Caco-2 (cell line): Measurements from ENCODE around the gene RNF11. TPM values are rescaled to one million over a fixed set of nuclear protein-coding genes. Genes with fewer than 3 reads are reported as not detected.

ENCODE experiments used
- Bru-seq: library from RNA; stranded (reverse); fragments of 400-500 nt; gene quantifications from one replicate; lab custom pipeline; 2021; lab: Mats Ljungman, UMichigan
- BruChase-seq, 2 experiments: library from RNA; stranded (reverse); fragments of 400-500 nt; gene quantifications; one replicate each; lab custom pipeline; 2021; lab: Mats Ljungman, UMichigan
- BruUV-seq: library from RNA; stranded (reverse); fragments of 400-500 nt; replicated peaks from 2 replicates; lab custom pipeline; 2021; lab: Mats Ljungman, UMichigan
- CTCF ChIA-PET: fragments of 300-600 bp; sonication (Branson Sonifier 250); formaldehyde crosslinking; loops from one replicate; lab custom pipeline; 2022; ENCODE audit warnings: antibody characterized with exemption; lab: Charles Lee
- POLR2A ChIA-PET: fragments of 300-600 bp; sonication (Branson Sonifier 250); formaldehyde crosslinking; loops from one replicate; lab custom pipeline; 2022; ENCODE audit warnings: antibody characterized with exemption; lab: Charles Lee
- DNase-seq, 2 experiments: peaks; one replicate each; pipeline versions ENCODE4 v3.0.0 to v3.0.0-alpha.2; 2020 to 2022
- H3K27me3 ChIP-seq: replicated peaks from 2 replicates; pipeline ENCODE4 v1.6.0; 2011; ENCODE audit warnings: low read length; ENCODE audit not compliant: control insufficient read depth, insufficient read depth
- H3K36me3 ChIP-seq: 2 replicates; pipeline ENCODE4 v1.5.1; 2011; ENCODE audit warnings: low read length; ENCODE audit not compliant: control insufficient read depth, insufficient read depth
- H3K4me1 ChIP-seq: fragments of 250-450 bp; sonication (Bioruptor Pico); 2 replicates; pipeline ENCODE4 v1.5.1; 2020; ENCODE audit warnings: mild to moderate bottlenecking
- H3K4me3 ChIP-seq: 2 replicates; pipeline ENCODE4 v1.5.1; 2011; ENCODE audit warnings: low read depth, mild to moderate bottlenecking, control low read depth, low read length
- H3K9me3 ChIP-seq: fragments of 250-450 bp; sonication (Bioruptor Pico); 2 replicates; pipeline ENCODE4 v1.5.1; 2020; ENCODE audit warnings: mild to moderate bottlenecking, moderate library complexity
- H3K27ac Mint-ChIP-seq: one replicate; pipeline ENCODE4 v1.8.0; 2022; ENCODE audit warnings: mixed read lengths; ENCODE audit not compliant: unreplicated experiment
- H3K27me3 Mint-ChIP-seq: one replicate; pipeline ENCODE4 v1.8.0; 2022; ENCODE audit warnings: mixed read lengths; ENCODE audit not compliant: insufficient read depth, unreplicated experiment
- H3K36me3 Mint-ChIP-seq: one replicate; pipeline ENCODE4 v1.8.0; 2022; ENCODE audit warnings: mild to moderate bottlenecking, mixed read lengths; ENCODE audit not compliant: insufficient read depth, unreplicated experiment
- H3K4me1 Mint-ChIP-seq: one replicate; pipeline ENCODE4 v1.8.0; 2022; ENCODE audit warnings: low read depth, mixed read lengths; ENCODE audit not compliant: unreplicated experiment
- H3K4me3 Mint-ChIP-seq: one replicate; pipeline ENCODE4 v1.8.0; 2022; ENCODE audit warnings: mild to moderate bottlenecking, moderate library complexity, mixed read lengths; ENCODE audit not compliant: unreplicated experiment
- H3K9me3 Mint-ChIP-seq: one replicate; pipeline ENCODE4 v1.8.0; 2022; ENCODE audit warnings: mixed read lengths; ENCODE audit not compliant: unreplicated experiment
- intact Hi-C: fragments of 100-400 bp; cut with micrococcal nuclease; formaldehyde crosslinking; loops from one replicate; pipeline ENCODE4 v1.10.0; 2022; ENCODE audit not compliant: unreplicated experiment
- long read RNA-seq: library from polyadenylated mRNA; stranded (forward); transcript quantifications from one replicate; pipeline ENCODE4 v2.0.0, GENCODE V29; 2022
- total RNA-seq: library from RNA; stranded (reverse); gene quantifications from 2 replicates; pipeline ENCODE4 v1.2.3, GENCODE V29; 2022
- TF ChIP-seq, protein P1 (sequence below), 2 experiments: fragments of 200-600 bp in 1 of 2; IDR thresholded peaks; 1 replicate in 1 of 2; 2 replicates in 1 of 2; pipeline versions ENCODE4 v1.5.1 to v1.8.0; 2011 to 2022; ENCODE audit warnings: antibody characterized with exemption in 1 of 2, control low read depth in 1 of 2, inconsistent platforms in 1 of 2, low read depth in 1 of 2, low read length in 1 of 2, mild to moderate bottlenecking in 1 of 2, moderate library complexity in 1 of 2; ENCODE audit not compliant: insufficient read depth in 1 of 2, severe bottlenecking in 1 of 2, unreplicated experiment in 1 of 2

RNF11 gene, protein sequence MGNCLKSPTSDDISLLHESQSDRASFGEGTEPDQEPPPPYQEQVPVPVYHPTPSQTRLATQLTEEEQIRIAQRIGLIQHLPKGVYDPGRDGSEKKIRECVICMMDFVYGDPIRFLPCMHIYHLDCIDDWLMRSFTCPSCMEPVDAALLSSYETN
- total RNA-seq: 40.3 and 44.1 TPM in 2 replicates
- Bru-seq, nascent RNA: percentile 78 among the genes with signal in this experiment
- BruChase-seq, experiment 1, labeled RNA remaining after a 2-hour chase: percentile 81 among the genes with signal in this experiment
- BruChase-seq, experiment 2, labeled RNA remaining after a 6-hour chase: percentile 90 among the genes with signal in this experiment
- long read RNA-seq, transcript RNF11-201 (3 exons, 3,084 nt): major isoform, 59 of 61 reads
- long read RNA-seq, partial matches to known transcripts: 0 of 61 reads
- long read RNA-seq, other reads (novel, unspliced or antisense): 2 of 61 reads

GRCh38 chr1:51235673-51236530, at the start of gene RNF11:
RNF11 (plus strand) TSS chr1:51236273; CDS start chr1:51236757, 484 bp downstream.
- intact Hi-C loops: no loop called here
- TF ChIP-seq, protein P1, sequence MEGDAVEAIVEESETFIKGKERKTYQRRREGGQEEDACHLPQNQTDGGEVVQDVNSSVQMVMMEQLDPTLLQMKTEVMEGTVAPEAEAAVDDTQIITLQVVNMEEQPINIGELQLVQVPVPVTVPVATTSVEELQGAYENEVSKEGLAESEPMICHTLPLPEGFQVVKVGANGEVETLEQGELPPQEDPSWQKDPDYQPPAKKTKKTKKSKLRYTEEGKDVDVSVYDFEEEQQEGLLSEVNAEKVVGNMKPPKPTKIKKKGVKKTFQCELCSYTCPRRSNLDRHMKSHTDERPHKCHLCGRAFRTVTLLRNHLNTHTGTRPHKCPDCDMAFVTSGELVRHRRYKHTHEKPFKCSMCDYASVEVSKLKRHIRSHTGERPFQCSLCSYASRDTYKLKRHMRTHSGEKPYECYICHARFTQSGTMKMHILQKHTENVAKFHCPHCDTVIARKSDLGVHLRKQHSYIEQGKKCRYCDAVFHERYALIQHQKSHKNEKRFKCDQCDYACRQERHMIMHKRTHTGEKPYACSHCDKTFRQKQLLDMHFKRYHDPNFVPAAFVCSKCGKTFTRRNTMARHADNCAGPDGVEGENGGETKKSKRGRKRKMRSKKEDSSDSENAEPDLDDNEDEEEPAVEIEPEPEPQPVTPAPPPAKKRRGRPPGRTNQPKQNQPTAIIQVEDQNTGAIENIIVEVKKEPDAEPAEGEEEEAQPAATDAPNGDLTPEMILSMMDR (IDR thresholded peaks at IDR 0.05; ENCODE audit: insufficient read depth in 1 of 2, low read depth in 1 of 2, low read length in 1 of 2, severe bottlenecking in 1 of 2, unreplicated experiment in 1 of 2): no peak
- ChIA-PET CTCF (interaction anchor here (0.5 to 1.3 kb wide), 5 partner anchors 19 to 363 kb away, joined by 3 to 5 read pairs (median 3); no protein-coding TSS in a partner anchor), POLR2A (interaction anchor here (0.5 to 0.6 kb wide), 2 partner anchors 14 to 15 kb away, joined by 3 read pairs; no protein-coding TSS in a partner anchor)
- peak; percentile 82 to 90 for DNase-seq
- Mint-ChIP-seq H3K27me3 (no peaks in the 10 kb centered on the region), H3K4me3 (no peak within 1 kb of the TSS), H3K4me1 (peaks cover 19% of the 10 kb centered on the region), H3K27ac (peak within 1 kb of the TSS; percentile 89), H3K36me3 (no peaks in the 10 kb centered on the region), H3K9me3 (no peaks in the 10 kb centered on the region)
- TSS peak; percentile 82 for BruUV-seq
- H3K36me3 ChIP-seq: no peaks in the 10 kb centered on the region
- H3K4me3 ChIP-seq: peak within 1 kb of the TSS; percentile 69
- no peaks in the 10 kb centered on the region for H3K4me1 ChIP-seq
- H3K9me3 ChIP-seq: no peaks in the 10 kb centered on the region
- no peaks in the 10 kb centered on the region for H3K27me3 ChIP-seq

DNA sequence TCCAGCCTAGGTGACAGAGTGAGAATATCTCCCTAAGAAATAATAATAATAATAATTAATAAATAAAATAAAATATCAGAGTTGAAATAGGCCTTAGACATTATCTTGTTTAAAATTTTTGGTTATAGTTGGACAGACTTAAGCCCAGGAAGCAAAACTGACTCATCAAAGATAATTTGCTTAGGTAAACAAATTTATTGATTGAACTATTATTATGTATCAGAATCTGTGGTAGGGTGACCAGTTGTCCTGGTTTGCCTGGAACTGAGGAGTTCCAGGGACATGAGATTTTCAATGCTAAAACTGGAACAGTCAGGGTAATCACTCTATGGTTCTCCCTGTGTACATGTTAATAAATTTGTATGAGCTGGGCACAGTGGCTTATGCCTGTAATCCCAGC, 47.8 kb upstream of the RNF11 start:
- Mint-ChIP-seq H3K4me1 (no peaks in the 10 kb centered on the region), H3K27ac (no peak overlapping the region), H3K9me3 (no peaks in the 10 kb centered on the region), H3K4me3 (no peak overlapping the region), H3K36me3 (no peaks in the 10 kb centered on the region), H3K27me3 (no peaks in the 10 kb centered on the region)
- Histone ChIP-seq H3K36me3 (no peaks in the 10 kb centered on the region), H3K27me3 (no peaks in the 10 kb centered on the region), H3K4me3 (no peak overlapping the region), H3K9me3 (no peaks in the 10 kb centered on the region), H3K4me1 (no peaks in the 10 kb centered on the region)
- CTCF ChIA-PET: interaction anchor here (1.5 to 2.0 kb wide), 2 partner anchors 258 to 414 kb away, joined by 6 to 10 read pairs; no protein-coding TSS in a partner anchor
- no peak for DNase-seq
- no TSS peak for BruUV-seq
- TF ChIP-seq, protein P1 (IDR thresholded peaks at IDR 0.05; ENCODE audit: insufficient read depth in 1 of 2, low read depth in 1 of 2, low read length in 1 of 2, severe bottlenecking in 1 of 2, unreplicated experiment in 1 of 2): no peak
- intact Hi-C loops: loop anchor here (2.0 kb wide), 1 partner anchor 819 kb away; no protein-coding TSS in a partner anchor
- POLR2A ChIA-PET: no interaction called here
